Germinal center (tissue), 1 donor: ENCODE data around the gene EXOSC10.
"Not testable (repeated sequence)": the region's sequence is repeated elsewhere in the genome, so short reads cannot be mapped to it uniquely, and the experiment has no call there.

ENCODE experiments used
- DNase-seq: peaks from one replicate; pipeline ENCODE4 v3.0.0; 2012; ENCODE audit warnings: mixed read lengths, low spot score

EXOSC10 gene

DNA sequence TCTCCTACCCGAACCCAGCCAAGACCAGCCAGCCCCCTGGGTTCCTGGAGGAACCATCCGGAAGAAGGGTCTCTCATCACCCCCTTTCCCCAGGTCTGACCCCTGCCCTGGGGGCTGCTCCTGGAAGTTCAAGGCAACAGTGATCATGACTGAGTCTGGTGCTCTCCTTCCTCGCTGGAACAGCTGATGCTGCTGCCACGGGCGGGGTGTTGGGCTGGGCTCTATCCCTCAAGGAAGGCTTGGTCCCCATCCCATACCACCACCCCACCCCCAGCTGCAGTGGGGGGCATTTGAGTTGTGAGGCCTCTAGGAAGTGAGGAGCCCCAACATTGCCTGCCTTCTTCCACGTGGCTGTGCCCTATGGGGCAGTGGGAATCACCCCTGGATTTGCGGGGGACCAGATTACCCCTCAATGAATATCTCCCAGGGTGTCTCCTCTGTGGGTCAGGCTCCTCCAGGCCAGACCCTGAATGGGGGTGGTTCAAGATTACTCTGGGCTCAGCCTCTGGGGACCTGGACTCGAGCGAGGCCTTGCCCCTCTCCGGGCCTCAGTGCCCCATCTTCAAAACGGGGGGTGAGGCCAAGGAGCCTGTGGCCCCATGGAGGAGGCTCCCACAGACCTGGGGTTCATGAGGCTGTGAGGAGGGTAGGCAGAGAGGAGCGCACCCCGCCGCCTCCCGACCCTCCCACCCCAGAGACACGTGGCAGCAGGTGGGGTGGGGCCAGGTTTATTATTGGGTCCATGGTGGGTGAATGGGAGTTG, 55.4 kb downstream of the EXOSC10 start:
- no peak for DNase-seq

DNA sequence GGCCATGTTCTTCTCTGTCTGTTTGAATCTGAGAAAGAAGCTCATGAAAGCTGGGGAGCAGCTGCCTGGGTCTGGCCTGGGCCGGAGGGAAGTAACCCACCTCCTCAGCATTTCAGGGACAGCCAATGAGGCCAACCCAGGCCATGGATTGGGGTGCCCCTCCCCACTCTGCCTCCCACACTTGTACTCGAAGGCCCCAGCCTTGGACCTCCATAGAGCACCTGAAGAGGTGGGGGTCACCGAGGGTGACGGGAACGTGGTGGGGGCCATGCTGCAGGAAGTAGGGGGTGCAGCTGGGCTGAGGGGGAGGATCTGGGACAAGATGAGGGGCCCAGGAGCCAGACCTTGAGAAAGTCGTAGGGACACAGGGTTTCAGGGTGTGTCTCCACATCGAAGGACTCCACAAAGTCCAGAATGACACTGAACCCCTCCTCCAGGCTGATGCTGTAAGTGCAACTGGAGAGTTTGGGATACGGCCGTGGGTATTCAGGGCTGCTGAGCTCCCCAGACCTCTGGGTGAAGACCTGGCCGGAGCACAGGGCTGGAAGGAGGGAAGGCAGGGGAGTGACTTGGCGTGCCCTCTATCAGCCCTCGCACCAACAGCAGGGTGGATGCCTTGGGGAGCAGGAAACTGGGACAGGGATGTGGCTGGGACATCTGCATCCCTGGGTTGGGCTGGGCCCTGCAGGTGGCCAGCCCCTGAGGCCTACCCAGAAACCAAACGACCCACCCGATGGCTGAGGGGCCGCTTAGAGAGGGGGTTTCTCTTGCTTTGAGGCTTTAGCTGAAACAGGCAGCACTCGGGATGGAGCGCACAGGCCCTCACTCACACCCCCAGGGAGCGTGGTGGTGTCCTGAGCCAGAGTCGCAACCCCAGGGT, 56.4 kb downstream of the EXOSC10 start:
- DNase-seq = no peak

DNA sequence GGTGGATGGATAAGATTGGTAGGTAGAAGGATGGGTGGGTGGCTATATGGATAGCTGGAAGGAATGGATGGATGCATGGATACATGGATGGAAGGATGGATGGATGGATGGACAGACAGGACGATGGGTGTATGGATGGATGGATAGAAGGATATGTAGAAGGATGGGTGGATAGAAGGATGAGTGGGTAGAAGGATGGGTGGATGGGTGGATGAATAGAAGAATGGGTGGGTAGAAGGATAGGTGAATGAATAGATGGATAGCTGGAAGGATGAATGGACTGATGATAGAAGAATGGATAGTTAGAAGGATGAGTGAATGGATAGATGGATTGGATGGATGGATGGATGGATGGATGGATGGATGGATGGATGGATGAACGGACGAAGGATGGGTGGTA, 57.6 kb downstream of the EXOSC10 start:
- DNase-seq = no peak

DNA sequence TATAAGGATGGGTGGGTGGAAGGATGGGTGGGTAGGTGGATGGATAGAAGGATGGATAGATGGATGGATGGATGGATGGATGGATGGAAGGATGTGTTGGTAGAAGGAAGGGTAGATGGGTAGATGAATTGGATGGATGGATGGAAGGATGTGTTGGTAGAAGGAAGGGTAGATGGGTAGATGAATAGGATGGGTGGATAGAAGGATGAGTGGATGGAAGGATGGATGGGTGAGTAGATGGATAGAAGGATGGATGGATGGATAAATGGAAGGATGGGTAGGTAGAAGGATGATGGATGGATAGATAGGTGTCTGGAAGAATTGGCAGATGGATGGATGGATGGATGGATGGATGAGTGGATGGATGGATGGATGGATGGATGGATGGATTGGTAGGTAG, 58.6 kb downstream of the EXOSC10 start:
- no peak for DNase-seq

DNA sequence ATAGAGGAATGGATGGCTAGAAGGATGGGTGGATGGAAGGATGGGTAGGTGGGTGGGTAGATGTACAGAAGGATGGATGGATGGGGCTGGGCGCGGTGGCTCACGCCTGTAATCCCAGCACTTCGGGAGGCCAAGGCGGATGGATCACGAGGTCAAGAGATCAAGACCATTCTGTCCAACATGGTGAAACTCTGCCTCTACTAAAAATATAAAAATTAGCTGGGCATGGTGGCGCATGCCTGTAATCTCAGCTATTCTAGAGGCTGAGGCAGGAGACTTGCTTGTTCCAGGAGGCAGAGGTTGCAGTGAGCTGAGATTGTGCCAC, 59.6 kb downstream of the EXOSC10 start:
- DNase-seq = not testable (repeated sequence)

DNA sequence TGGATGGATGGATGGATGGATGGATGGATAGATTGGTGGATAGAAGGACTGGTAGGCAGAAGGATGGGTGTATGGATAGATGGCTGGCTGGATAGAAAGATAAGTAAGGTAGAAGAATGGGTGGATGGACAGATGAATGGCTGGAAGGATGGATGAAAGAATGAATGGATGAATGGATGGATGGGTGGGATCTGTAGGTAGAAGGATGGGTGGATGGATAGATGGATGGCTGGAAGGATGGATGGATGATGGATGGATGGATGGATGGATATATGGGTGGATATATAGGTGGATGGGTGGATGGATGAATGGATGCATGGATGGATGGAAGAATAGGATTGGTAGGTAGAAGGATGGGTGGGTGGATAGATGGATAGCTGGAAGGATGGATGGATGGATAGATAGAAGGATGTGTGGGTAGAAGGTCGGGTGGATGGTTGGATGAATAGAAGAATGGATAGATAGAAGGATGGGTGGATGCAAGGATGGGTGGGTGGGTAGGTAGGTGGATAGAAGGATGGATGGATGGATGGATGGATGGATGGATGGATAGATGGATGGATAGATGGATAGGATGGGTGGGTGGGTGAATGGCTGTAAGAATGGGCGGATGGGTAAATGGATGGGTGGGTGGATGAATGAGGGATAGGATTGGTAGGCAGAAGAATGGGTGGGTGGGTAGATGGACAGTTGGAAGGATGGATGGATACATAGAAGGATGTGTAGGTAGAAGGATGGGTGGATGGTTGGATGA, 60.1 kb downstream of the EXOSC10 start:
- DNase-seq = no peak

DNA sequence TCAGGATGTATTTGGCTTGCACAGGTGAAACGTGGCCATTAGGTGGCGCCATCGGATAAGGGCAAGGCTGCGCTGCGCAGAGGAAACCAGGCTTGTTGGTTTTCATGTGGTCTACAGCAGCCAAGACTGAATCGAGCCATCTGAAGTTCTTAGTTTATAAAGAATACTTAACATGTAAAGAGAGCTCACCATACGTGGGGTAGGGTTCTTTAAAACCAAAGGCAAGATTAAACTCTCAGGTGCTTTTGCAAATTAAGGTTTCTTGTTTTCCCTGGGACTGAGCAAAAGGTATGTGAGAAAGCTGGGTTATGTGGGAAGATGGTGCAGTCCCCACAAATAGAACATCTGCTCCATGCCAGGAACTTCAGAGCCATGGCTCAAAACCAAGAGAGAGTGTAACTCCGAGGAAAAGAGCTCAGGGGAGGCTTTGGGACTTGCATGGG, 61.9 kb downstream of the EXOSC10 start:
- peak; percentile 81 for DNase-seq

DNA sequence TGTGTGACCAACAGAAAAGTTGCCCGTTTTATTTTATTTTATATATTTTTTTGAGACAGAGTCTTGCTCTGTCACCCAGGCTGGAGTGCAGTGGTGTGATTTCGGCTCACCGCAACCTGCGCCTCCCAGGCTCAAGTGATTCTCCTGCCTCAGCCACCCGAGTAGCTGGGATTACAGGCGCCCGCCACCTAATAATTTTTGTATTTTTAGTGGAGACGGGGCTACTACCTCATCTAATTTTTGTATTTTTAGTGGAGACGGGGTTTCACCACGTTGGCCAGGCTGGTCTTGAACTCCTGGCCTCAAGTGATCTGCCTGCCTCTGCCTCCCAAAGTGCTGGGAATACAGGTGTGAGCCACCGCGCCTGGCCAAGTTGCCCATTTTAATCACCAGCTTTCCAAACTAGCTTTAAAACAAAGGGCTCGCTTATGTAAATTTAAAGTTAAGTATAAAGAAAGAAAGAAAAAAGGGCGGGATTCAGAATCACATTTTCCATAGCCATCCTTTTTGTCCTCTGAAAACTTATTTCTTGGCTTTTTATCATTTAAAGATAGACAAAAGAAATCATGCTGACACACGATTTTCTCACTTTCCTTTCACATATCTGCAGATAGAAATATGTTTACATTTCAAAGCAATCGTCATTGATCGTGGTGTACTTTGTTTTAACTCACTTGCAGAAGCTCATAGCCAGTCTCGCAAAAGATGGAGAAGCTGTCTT, 62.5 kb downstream of the EXOSC10 start:
- not testable (repeated sequence) for DNase-seq

DNA sequence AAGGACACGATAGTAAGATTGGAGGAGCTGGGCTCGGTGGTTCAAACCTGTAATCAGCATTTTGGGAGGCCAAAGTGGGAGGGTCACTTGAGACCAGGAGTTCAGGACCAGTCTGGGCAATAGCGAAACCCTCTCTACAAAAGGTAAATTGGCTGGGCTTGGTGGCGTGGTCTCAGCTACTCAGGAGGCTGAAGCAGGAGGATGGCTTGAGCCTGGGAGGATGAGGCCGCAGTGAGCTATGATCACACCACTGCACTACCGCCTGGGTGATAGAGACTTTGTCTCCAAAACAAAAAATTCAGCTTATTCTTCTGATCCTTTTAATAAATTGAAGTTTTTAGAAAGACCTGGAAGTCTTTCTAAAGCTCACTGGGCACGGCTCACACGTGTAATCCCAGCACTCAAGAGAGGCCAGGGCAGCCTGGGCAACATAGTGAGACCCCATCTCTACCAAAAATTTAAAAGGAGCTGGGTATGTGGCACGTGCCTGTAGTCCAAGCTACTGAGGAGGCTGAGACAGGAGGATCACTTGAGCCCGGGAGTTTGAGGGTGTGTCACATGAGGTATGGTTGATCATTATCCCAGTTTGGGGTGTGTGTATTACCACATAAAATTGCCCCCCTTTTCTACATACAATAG, 67.9 kb downstream of the EXOSC10 start:
- no peak for DNase-seq

DNA sequence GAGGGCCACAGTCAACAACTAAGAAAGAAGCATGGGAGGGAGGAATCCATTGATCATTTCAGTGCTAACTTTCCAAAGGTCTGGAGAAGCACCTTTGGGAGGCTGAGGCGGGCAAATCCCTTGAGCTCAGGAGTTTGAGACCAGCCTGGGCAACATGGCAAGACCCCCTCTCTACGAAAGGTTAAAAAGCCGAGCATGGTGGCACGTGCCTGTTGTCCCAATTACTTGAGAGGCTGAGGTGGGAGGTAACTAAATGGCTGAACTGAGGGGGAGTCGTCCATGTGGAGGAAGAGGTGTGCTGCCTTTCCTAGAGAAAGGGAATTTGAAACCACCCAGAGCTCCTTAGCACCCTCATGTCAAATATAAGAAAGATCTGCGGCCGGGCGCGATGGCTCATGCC, 68.8 kb downstream of the EXOSC10 start:
- DNase-seq = no peak

DNA sequence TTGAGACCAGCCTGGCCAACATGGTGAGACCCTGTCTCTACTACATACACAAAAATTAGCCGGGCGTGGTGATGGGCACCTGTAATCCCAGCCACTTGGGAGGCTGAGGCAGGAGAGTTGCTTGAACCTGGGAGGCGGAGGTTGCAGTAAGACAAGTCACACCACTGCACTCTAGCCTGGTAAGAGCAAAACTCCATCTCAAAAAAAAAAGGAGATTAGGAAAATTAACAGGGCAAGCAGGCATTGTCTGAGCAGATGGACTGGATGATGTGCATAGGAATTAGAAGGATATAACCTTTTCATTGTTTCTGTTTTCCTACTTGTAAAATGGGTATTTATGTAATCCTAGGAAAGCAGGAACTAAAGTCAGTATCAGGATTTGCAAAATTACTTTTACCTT, 71.7 kb downstream of the EXOSC10 start:
- DNase-seq = no peak

DNA sequence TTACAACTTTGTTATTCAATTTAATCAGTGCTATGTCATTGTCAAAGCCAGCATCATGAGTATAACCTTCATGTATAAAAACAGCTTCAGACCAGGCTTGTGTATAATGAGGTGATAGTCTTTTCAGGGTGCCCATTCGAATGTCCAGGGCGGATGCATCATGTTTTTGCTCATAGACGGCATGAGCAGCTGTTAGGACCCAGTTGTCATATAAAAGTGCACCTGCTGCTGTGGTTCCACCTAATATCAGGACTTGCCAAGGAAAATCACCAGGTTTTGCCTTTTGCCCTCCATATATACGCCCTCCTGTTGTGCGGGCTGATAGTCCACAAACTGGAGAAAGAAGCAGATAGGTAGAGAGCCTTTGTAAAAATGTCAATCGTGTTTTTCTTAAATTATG, 72.4 kb downstream of the EXOSC10 start:
- DNase-seq = no peak

DNA sequence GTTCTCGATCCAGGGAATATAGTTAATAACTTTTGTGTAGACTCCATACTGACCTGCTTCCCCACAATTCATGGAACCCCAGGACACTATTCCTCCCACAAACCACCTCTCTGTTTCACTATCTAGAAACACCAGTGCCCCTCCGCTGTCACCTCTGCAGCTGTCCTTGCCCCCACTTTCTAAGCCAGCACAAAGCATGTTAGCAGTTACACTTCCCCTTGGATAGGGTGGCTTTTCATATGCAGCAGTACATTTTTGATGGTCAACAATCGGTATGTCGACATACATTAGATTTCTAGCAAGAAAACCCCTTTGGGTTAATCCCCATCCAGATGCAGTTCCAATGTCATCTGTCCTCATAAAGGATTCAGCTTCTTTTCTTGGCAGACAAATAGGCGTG, 72.8 kb downstream of the EXOSC10 start:
- DNase-seq = no peak

DNA sequence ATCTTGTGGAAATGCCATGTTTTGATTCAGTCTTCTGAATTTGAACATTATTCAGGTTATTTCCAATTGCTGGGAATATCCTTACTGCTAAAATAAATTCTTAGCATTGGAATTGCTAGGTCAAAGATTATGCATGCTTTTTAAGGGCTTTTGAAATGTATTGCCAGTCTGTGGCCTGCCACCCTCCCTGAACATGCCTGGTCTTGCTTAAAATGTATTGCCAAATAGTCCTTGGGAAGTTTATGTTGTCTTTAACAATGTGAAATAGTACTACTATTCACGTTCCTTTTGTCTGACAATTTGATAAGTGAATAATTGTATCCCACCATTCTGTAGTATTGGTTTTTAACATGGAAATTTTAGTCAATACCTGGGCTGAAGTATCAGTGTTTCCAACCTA, 73.6 kb downstream of the EXOSC10 start:
- no peak for DNase-seq

DNA sequence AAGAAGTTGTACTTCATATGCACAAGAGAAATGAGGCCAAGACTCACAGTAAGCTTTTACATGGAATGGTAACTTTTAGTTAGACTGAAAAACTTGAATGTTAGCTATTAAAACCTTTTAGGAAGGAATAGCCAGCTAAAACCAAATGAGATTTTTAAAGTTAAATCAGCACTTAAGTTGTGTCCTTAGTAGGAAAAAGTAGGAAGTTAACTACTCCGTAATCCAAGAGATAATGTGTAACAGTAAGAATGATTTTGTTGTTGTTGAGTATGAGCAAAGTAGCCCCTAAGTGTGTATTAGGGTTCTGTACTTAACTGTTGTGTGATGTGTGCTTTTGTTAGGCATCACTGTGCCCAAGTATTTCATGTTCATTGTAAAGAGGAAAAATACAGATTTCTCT, 74.1 kb downstream of the EXOSC10 start:
- DNase-seq = no peak

DNA sequence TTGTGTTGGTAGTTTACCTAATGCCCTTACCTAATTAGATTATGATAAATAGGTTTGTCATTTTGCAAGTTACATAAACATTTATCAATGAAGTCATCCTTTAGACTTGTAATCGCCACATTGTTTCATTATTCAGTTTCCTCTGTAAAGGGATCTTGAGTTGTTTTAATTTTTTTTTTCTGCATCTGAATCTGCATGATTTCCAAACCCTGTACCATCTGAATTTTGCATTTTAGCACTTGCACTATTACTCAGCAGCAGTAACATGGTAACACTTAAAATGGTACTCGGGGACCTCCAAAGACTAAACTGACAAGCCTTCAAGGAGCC, 74.8 kb downstream of the EXOSC10 start:
- no peak for DNase-seq

DNA sequence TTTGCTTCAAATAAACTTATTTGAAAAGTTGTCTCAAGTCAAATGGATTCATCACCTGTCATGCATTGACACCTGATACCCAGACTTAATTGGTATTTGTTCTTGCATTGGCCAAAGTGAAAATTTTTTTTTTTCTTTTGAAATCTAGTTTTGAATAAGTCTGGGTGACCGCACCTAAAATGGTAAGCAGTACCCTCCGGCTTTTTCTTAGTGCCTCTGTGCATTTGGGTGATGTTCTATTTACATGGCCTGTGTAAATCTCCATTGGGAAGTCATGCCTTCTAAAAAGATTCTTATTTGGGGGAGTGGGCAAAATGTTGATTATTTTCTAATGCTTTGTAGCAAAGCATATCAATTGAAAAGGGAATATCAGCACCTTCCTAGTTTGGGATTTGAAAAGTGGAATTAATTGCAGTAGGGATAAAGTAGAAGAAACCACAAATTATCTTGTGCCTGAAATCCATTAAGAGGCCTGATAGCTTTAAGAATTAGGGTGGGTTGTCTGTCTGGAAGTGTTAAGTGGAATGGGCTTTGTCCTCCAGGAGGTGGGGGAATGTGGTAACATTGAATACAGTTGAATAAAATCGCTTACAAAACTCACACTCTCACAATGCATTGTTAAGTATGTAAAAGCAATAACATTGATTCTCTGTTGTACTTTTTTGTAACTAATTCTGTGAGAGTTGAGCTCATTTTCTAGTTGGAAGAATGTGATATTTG, 75.4 kb downstream of the EXOSC10 start:
- no peak for DNase-seq

DNA sequence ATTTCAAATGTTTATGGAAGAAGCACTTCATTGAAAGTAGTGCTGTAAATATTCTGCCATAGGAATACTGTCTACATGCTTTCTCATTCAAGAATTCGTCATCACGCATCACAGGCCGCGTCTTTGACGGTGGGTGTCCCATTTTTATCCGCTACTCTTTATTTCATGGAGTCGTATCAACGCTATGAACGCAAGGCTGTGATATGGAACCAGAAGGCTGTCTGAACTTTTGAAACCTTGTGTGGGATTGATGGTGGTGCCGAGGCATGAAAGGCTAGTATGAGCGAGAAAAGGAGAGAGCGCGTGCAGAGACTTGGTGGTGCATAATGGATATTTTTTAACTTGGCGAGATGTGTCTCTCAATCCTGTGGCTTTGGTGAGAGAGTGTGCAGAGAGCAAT, 76.5 kb downstream of the EXOSC10 start:
- no peak for DNase-seq

DNA sequence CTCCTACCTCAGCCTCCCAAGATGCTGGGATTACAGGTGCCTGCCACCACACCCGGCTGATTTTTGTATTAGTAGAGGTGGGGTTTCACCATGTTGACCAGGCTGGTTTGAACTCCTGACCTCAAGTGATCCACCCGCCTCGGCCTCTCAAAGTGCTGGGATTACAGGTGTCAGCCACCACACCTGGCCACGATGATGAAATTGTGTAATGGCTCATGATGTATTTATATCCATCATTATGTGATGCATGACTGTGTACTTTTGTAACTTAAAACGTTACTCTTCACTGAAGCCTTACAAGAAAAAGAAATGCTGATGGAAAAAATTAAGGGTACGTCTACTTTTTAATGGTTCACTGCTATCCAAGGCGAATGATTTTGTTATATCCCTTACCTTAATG, 79.7 kb downstream of the EXOSC10 start:
- DNase-seq = no peak

DNA sequence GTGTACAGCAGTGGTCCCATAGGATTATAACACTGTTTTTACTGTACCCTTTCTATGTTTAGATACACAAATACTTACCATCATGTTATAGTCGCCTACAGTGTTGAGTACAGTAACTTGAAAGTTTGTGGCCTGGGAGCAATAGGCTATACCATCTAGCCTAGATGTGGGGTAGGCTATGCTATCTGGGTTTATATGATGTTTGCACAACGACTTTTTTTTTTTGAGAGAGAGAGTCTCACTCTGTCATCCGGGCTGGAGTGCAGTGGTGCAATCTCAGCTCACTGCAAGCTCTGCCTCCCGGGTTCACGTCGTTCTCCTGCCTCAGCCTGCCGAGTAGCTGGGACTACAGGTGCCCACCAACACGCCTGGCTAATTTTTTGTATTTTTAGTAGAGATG, 80.3 kb downstream of the EXOSC10 start:
- not testable (repeated sequence) for DNase-seq
